GM12878 (cell line): ENCODE results near the gene SLC11A1. TPM values are rescaled to one million over a fixed set of nuclear protein-coding genes. Genes with fewer than 3 reads are reported as not detected.

Experiments used
- ATAC-seq: fragments of 200-7000 bp; cut with Tn5 transposase; 3 replicates; pipeline ENCODE4 v1.9.1; 2020; ENCODE audit warnings: mild to moderate bottlenecking, moderate library complexity
- BruUV-seq: library from RNA; stranded (reverse); fragments of 400-500 nt; replicated peaks from 2 replicates; lab custom pipeline; 2021; lab: Mats Ljungman, UMichigan
- CTCF ChIA-PET: fragments of 300-600 bp; sonication (Branson Sonifier 250); formaldehyde crosslinking; extraction: SDS; loops from one replicate; lab custom pipeline; 2021; ENCODE audit warnings: inconsistent platforms; lab: Yijun Ruan, JAX
- POLR2A ChIA-PET: fragments of 350-600 bp; formaldehyde crosslinking; extraction: SDS; loops from one replicate; lab custom pipeline; 2021; ENCODE audit warnings: inconsistent platforms; lab: Charles Lee
- RAD21 ChIA-PET: fragments of 300-600 bp; sonication (Branson Sonifier 250); formaldehyde crosslinking; loops from one replicate; lab custom pipeline; 2023; ENCODE audit warnings: antibody characterized with exemption; ENCODE audit not compliant: unreplicated experiment; lab: Charles Lee
- SMC1A ChIA-PET: fragments of 300-600 bp; sonication (Branson Sonifier 250); formaldehyde crosslinking; loops from one replicate; lab custom pipeline; 2023; ENCODE audit not compliant: unreplicated experiment, uncharacterized antibody; lab: Charles Lee
- DNase-seq: peaks from one replicate; pipeline ENCODE4 v3.0.0-alpha.2; 2011; ENCODE audit warnings: low read depth, low spot score
- FAIRE-seq: peaks from 3 replicates; lab custom pipeline; 2011; peaks lifted over from hg19 to GRCh38; lab: Jason Lieb, UNC
- H2AFZ ChIP-seq: 2 replicates; pipeline ENCODE4 v1.6.0; 2011; ENCODE audit warnings: low read depth, low read length, control low read depth; ENCODE audit not compliant: control insufficient read depth
- H3K27ac ChIP-seq: 2 replicates; pipeline ENCODE4 v1.5.1; 2011; ENCODE audit warnings: control low read depth; ENCODE audit not compliant: control insufficient read depth, insufficient read depth
- H3K27me3 ChIP-seq, 2 experiments: replicated peaks in 1 of 2; 2 replicates each; pipeline versions ENCODE4 v1.6.0 to v1.6.1; 2011; ENCODE audit warnings: low read length in 1 of 2; ENCODE audit not compliant: control insufficient read depth in 2 of 2, insufficient read depth in 2 of 2
- H3K36me3 ChIP-seq, 2 experiments: 2 replicates each; pipeline ENCODE4 v1.5.1; 2011; ENCODE audit warnings: low read length in 1 of 2; ENCODE audit not compliant: control insufficient read depth in 2 of 2, insufficient read depth in 2 of 2
- H3K4me1 ChIP-seq: 2 replicates; pipeline ENCODE4 v1.6.1; 2011; ENCODE audit warnings: mild to moderate bottlenecking, low read length, moderate library complexity, mixed read lengths; ENCODE audit not compliant: control insufficient read depth, insufficient read depth
- H3K4me2 ChIP-seq: 2 replicates; pipeline ENCODE4 v1.6.0; 2011; ENCODE audit warnings: control low read depth; ENCODE audit not compliant: control insufficient read depth, insufficient read depth
- H3K4me3 ChIP-seq: fragments of 200-600 bp; sonication (generic); 2 replicates; pipeline ENCODE4 v1.5.1; 2016
- H3K79me2 ChIP-seq: 2 replicates; pipeline ENCODE4 v1.6.0; 2011; ENCODE audit warnings: low read length; ENCODE audit not compliant: control insufficient read depth, insufficient read depth
- H3K9ac ChIP-seq: 2 replicates; pipeline ENCODE4 v1.8.0; 2011; ENCODE audit warnings: low read length, control low read depth, mixed read lengths; ENCODE audit not compliant: control insufficient read depth, insufficient read depth
- H3K9me3 ChIP-seq: replicated peaks from 3 replicates; pipeline ENCODE4 v1.5.1; 2011; ENCODE audit warnings: mild to moderate bottlenecking, low read length; ENCODE audit not compliant: control insufficient read depth, insufficient read depth
- H4K20me1 ChIP-seq: 2 replicates; pipeline ENCODE4 v1.6.0; 2011; ENCODE audit not compliant: control insufficient read depth, insufficient read depth
- MEF2B ChIP-seq: fragments of 450-650 bp; IDR thresholded peaks from 2 replicates; pipeline ENCODE4 v1.6.1; 2018; ENCODE audit warnings: mild to moderate bottlenecking, moderate library complexity; ENCODE audit not compliant: partially characterized antibody, poor library complexity, severe bottlenecking
- MTA2 ChIP-seq: fragments of 450-650 bp; IDR thresholded peaks from 2 replicates; pipeline ENCODE4 v1.6.1; 2016; ENCODE audit warnings: low read depth, mild to moderate bottlenecking, moderate library complexity
- NR2F1 ChIP-seq: fragments of 450-650 bp; conservative IDR thresholded peaks from 2 replicates; pipeline ENCODE4 v1.6.1; 2017; ENCODE audit warnings: mild to moderate bottlenecking
- RAD51 ChIP-seq: fragments of 450-650 bp; IDR thresholded peaks from 2 replicates; pipeline ENCODE4 v1.6.1; 2016; ENCODE audit warnings: moderate library complexity, mild to moderate bottlenecking, inconsistent platforms
- SUPT20H ChIP-seq: IDR thresholded peaks from 2 replicates; pipeline ENCODE4 v1.6.1; 2011; ENCODE audit warnings: low read depth, mild to moderate bottlenecking, low read length, moderate library complexity, borderline replicate concordance; ENCODE audit not compliant: control insufficient read depth
- TCF7 ChIP-seq: IDR thresholded peaks from 2 replicates; pipeline ENCODE4 v1.6.1; 2014; ENCODE audit warnings: antibody characterized with exemption, borderline replicate concordance
- WGBS: methylation state at CpG from one replicate; pipeline ENCODE4 v1.1.6; 2016; ENCODE audit warnings: low lambda C conversion rate; ENCODE audit not compliant: insufficient replicate concordance, insufficient coverage; ENCODE audit errors: missing lambda C conversion rate; 5-methylcytosine and 5-hydroxymethylcytosine counted together
- in situ Hi-C: fragments of 300-500 bp; cut with MboI; formaldehyde crosslinking; loops from 9 replicates; pipeline ENCODE4 v1.14.3; 2018; ENCODE audit warnings: mixed read lengths
- intact Hi-C: fragments of 100-400 bp; cut with micrococcal nuclease; formaldehyde crosslinking; loops from one replicate; pipeline ENCODE4 v1.14.2; 2022; ENCODE audit not compliant: unreplicated experiment
- polyA plus RNA-seq, 11 experiments: library from polyadenylated mRNA; depleted of rRNA in 4 of 11; unstranded in 6 of 11; stranded (reverse) in 5 of 11; fragments of >200 nt; fragmentation: Nextera tagmentation in 4 of 11; fragmentation: Illumina TruSeq in 1 of 11; extraction: Ambion mirVana in 4 of 11; extraction: Trizol in 1 of 11; gene quantifications; 1 replicate in 1 of 11; 2 replicates in 10 of 11; pipeline versions ENCODE4 v1.2.1 to v1.2.3, GENCODE V29; 2011 to 2016; ENCODE audit warnings: inconsistent platforms in 2 of 11, missing spikeins in 2 of 11, low read depth in 1 of 11
- total RNA-seq, 4 experiments: library from RNA; depleted of rRNA in 3 of 4; stranded (reverse); fragments of >200 nt in 3 of 4; fragmentation: Illumina TruSeq in 1 of 4; extraction: Trizol in 1 of 4; gene quantifications; 2 replicates each; pipeline versions ENCODE4 v1.2.1 to v1.2.3, GENCODE V29; 2013 to 2021
- TF ChIP-seq, protein P1 (sequence below): fragments of 450-650 bp; IDR thresholded peaks from 2 replicates; pipeline ENCODE4 v1.6.1; 2014; ENCODE audit warnings: mild to moderate bottlenecking

SLC11A1 gene
- total and polyA plus RNA-seq, 10 of the 15 experiments (the other 5 are each of a cell fraction or from before 2014, with no cell fraction given) = 0.03 to 0.38 (median 0.12) TPM

- ATAC-seq = no peak
- TF ChIP-seq, protein P1, sequence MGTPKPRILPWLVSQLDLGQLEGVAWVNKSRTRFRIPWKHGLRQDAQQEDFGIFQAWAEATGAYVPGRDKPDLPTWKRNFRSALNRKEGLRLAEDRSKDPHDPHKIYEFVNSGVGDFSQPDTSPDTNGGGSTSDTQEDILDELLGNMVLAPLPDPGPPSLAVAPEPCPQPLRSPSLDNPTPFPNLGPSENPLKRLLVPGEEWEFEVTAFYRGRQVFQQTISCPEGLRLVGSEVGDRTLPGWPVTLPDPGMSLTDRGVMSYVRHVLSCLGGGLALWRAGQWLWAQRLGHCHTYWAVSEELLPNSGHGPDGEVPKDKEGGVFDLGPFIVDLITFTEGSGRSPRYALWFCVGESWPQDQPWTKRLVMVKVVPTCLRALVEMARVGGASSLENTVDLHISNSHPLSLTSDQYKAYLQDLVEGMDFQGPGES = no peak
- TF ChIP-seq NR2F1 (peak; percentile 58), MEF2B (peak; percentile 23), SUPT20H (no peak), RAD51 (no peak), TCF7 (no peak), MTA2 (peak; percentile 52; the same call in 1 of the 2 replicates)
- ChIA-PET RAD21 (no interaction called here), POLR2A (interaction anchor here (0.6 to 0.8 kb wide), 2 partner anchors 13 to 21 kb away, joined by 6 to 10 read pairs; no protein-coding TSS in a partner anchor), SMC1A (interaction anchor here (0.9 to 1.8 kb wide), 4 partner anchors 14 to 27 kb away, joined by 3 to 4 read pairs (median 4); no protein-coding TSS in a partner anchor), CTCF (interaction anchor here (2.1 to 2.3 kb wide), 2 partner anchors 22 to 32 kb away, joined by 9 to 12 read pairs; partner anchors contain the start of gene CATIP)
- H3K9me3 ChIP-seq = peaks cover 1% of the 10 kb centered on the region; the same call in 2 of the 3 replicates
- in situ Hi-C loops (no loop called here), intact Hi-C loops (no loop called here)
- no peaks in the 10 kb centered on the region for H3K27me3 ChIP-seq
- H3K4me3 ChIP-seq = no peak overlapping the region
- FAIRE-seq = no peak
- DNase-seq = no peak
- H3K79me2 ChIP-seq = no peaks in the 10 kb centered on the region; the same call in 1 of the 2 replicates
- H3K9ac ChIP-seq = no peak overlapping the region
- no peak overlapping the region for H3K4me2 ChIP-seq
- peak overlapping the region; percentile 29; the same call in 1 of the 2 replicates for H3K27ac ChIP-seq
- peaks cover 35% of the 10 kb centered on the region for H3K4me1 ChIP-seq
- BruUV-seq = no TSS peak
- no peaks in the 10 kb centered on the region for H4K20me1 ChIP-seq
- peak overlapping the region; percentile 15 for H2AFZ ChIP-seq
- 65% methylated on average over 3 of the region's 3 CpGs for WGBS
- H3K36me3 ChIP-seq = no peaks in the 10 kb centered on the region
These were observed 47.5 kb upstream of the SLC11A1 start for GRCh38 chr2:218334531-218334930.
